ENCODE data around the gene BHLHE40.

BHLHE40 gene

DNA sequence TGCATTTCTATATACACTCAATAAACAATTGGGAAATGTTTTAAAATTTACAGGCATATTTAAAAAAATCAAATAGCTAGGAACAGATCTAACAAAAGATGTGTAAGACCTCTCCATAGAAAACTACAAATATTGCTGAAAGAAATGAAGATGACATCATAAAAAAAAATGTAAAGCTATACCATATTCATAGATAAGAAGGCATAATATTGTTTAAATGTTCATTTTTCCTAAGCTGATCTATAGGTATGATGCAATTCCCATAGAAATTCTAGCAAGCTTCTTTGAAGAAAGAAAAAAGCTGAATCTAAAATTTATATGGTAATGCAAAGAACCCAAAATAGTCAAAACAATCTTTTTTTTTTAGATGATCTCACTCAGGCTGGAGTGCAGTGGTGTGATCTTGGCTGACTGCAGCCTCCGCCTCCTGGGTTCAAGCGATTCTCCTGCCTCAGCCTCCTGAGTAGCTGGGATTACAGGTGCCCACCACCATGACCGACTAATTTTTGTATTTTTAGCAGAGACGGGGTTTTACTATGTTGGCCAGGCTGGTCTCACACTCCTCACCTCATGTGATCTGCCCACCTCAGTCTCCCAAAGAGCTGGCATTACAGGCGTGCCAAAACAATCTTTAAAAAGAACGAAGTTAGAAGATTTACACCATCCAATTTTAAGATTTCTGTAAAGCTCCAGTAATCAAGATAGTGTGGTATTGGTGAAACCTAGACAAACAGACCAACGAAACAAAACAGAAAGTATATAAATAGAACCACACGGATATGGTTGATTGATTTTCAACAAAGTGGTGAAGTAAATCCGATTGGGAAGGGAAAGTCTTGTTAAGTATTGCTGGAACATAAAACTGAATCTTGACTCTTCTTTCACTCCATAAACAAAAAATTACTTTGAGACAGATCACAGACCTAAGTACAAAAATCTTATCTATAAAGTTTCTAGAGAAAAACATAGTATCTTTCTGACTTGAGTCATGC is 6.3 kb upstream of the BHLHE40 start:
- Histone ChIP-seq H3K36me3 (ENCODE audit: insufficient read depth, insufficient read length, low read length) (no peaks in the 10 kb centered on the region), H3K4me1 (ENCODE audit: insufficient read depth, insufficient read length) (peaks cover 8% of the 10 kb centered on the region), H3K27me3 (ENCODE audit: insufficient read depth, insufficient read length) (peaks cover 4% of the 10 kb centered on the region), H3K9me3 (ENCODE audit: insufficient read depth, low read length) (no peaks in the 10 kb centered on the region), H3K9ac (ENCODE audit: insufficient read length, low read depth) (no peak overlapping the region), H3K4me3 (ENCODE audit: insufficient read length, low read depth) (no peak overlapping the region)
- no peak for DNase-seq (ENCODE audit: low read depth, low spot score)
- TF ChIP-seq SUZ12 (IDR thresholded peaks at IDR 0.05; ENCODE audit: extremely low read depth, insufficient read depth, insufficient read length) (no peak), YY1 (IDR thresholded peaks at IDR 0.05; ENCODE audit: insufficient read depth, insufficient read length) (no peak), ZNF274 (IDR thresholded peaks at IDR 0.05; ENCODE audit: low read depth, low read length) (no peak)

DNA sequence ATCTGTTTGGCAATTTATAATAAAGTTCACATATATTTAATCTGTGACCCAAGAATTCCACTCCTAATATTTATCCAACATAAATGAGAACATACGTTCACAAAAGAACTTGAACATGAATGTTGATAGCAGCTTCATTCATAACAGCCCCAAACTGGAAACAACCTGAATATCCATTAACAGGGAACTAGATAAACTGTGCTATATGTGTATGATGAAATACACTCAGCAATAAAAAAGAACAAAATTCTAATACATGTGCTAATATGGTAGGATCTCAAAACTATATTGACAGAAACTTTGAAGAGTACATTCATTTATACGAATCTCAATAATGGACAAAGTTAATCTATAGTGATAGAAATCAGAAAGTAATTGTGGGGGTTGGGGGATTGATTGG is 5.1 kb upstream of the BHLHE40 start:
- Histone ChIP-seq H3K4me3 (ENCODE audit: insufficient read length, low read depth) (no peak overlapping the region), H3K36me3 (ENCODE audit: insufficient read depth, insufficient read length, low read length) (no peaks in the 10 kb centered on the region), H3K9me3 (ENCODE audit: insufficient read depth, low read length) (no peaks in the 10 kb centered on the region), H3K9ac (ENCODE audit: insufficient read length, low read depth) (no peak overlapping the region), H3K27me3 (ENCODE audit: insufficient read depth, insufficient read length) (peaks cover 4% of the 10 kb centered on the region), H3K4me1 (ENCODE audit: insufficient read depth, insufficient read length) (peaks cover 8% of the 10 kb centered on the region)
- DNase-seq (ENCODE audit: low read depth, low spot score) = no peak
- TF ChIP-seq SUZ12 (IDR thresholded peaks at IDR 0.05; ENCODE audit: extremely low read depth, insufficient read depth, insufficient read length) = no peak
- TF ChIP-seq YY1 (IDR thresholded peaks at IDR 0.05; ENCODE audit: insufficient read depth, insufficient read length) = no peak
- no peak for TF ChIP-seq ZNF274 (IDR thresholded peaks at IDR 0.05; ENCODE audit: low read depth, low read length)

DNA sequence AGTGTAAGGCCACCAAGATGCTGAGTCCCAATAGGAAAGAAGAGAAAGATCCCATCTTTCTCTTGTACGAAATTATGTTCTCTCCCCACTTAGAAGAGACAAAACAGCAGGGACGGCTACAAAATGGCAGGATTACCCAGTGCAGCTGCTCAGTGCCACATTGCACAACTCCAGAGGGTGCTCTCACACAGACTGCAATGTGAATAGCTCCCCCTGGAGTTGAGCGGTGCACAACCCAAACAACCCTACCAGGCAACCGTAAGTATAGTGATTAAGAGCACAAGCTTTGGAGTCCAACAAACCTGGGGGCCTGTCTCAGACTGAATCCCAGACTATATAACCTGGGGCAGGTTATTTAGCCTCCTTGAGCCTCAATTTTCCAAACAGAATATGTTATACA is 3.1 kb upstream of the BHLHE40 start:
- TF ChIP-seq YY1 (IDR thresholded peaks at IDR 0.05; ENCODE audit: insufficient read depth, insufficient read length) = no peak
- no peak for TF ChIP-seq ZNF274 (IDR thresholded peaks at IDR 0.05; ENCODE audit: low read depth, low read length)
- TF ChIP-seq SUZ12 (IDR thresholded peaks at IDR 0.05; ENCODE audit: extremely low read depth, insufficient read depth, insufficient read length) = no peak

DNA sequence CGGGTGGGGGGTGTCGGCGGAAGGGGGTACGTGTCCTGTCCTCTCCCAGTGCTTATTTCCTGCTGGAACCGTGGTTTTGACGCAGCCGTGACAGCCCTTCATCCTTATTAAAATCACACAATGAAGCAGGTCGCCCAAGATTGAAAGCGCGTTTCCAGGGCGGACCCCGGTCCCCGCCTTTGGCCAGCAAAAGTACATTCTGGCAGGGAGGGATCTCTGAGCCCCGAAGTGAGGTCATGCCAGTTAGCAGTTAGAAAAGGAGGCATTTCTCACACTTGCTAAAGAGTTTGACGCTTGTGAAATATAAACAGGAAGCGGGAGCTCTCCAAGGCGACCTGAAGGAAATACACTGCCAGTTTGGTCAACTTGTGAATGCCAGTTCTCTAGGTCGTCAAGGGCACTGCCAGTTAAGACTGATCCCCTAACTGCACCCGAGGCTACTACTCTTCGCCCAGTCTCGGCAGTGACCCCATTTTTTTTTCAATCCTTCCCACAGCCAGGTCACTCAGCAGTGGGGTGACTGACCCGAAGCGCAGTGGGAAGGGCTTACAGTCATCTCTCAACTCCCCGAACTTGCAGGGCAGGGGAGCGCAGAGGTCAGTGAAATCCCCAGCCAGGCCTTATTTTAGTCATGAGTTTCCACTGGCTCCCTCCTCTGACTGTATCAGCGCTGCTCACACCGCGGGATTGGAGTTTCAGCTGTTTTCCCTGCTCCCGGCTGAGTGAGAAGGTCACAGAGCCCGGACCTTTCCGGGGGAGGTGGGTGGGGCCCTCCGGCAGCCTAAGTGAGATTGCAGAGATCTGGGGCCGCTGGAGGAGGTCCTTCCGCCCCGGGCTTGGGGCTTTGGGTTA is 2.0 kb upstream of the BHLHE40 start:
- H3K36me3 ChIP-seq (ENCODE audit: insufficient read depth, insufficient read length, low read length) = peaks cover 25% of the 10 kb centered on the region
- no peak for TF ChIP-seq SUZ12 (IDR thresholded peaks at IDR 0.05; ENCODE audit: extremely low read depth, insufficient read depth, insufficient read length)
- TF ChIP-seq ZNF274 (IDR thresholded peaks at IDR 0.05; ENCODE audit: low read depth, low read length) = no peak
- TF ChIP-seq YY1 (IDR thresholded peaks at IDR 0.05; ENCODE audit: insufficient read depth, insufficient read length) = no peak
- no peak for DNase-seq (ENCODE audit: low read depth, low spot score)
- no peaks in the 10 kb centered on the region for H3K9me3 ChIP-seq (ENCODE audit: insufficient read depth, low read length)
- peaks cover 8% of the 10 kb centered on the region for H3K4me1 ChIP-seq (ENCODE audit: insufficient read depth, insufficient read length)
- H3K4me3 ChIP-seq (ENCODE audit: insufficient read length, low read depth) = peak overlapping the region; percentile 64
- peak overlapping the region; percentile 87 for H3K9ac ChIP-seq (ENCODE audit: insufficient read length, low read depth)
- H3K27me3 ChIP-seq (ENCODE audit: insufficient read depth, insufficient read length) = peaks cover 13% of the 10 kb centered on the region

More for the DNA sequence above, 3.1 kb upstream of the BHLHE40 start:
- no peak overlapping the region for H3K4me3 ChIP-seq (ENCODE audit: insufficient read length, low read depth)
- no peaks in the 10 kb centered on the region for H3K9me3 ChIP-seq (ENCODE audit: insufficient read depth, low read length)
- no peak overlapping the region for H3K9ac ChIP-seq (ENCODE audit: insufficient read length, low read depth)
- peaks cover 13% of the 10 kb centered on the region for H3K27me3 ChIP-seq (ENCODE audit: insufficient read depth, insufficient read length)
- H3K36me3 ChIP-seq (ENCODE audit: insufficient read depth, insufficient read length, low read length) = peaks cover 14% of the 10 kb centered on the region
- peak; percentile 74 for DNase-seq (ENCODE audit: low read depth, low spot score)
- H3K4me1 ChIP-seq (ENCODE audit: insufficient read depth, insufficient read length) = peaks cover 8% of the 10 kb centered on the region

DNA sequence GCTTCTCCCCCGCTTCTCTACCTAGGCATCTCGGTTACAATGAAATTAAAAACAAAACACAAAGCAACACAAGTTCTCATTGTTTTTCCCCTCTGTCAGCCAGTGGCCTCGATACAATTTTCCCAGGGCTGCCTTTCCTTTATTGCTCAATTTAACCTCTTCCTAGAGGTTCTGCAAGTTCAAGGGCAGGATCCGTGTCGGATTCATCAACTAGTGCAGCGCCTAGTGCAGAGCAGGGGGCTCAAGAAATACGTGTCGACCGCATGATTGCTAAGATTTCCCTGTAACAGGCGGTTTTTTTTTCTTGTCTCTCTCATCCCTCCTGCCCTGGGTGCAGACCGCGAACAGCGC is 1.4 kb upstream of the BHLHE40 start:
- Histone ChIP-seq H3K9me3 (ENCODE audit: insufficient read depth, low read length) (no peaks in the 10 kb centered on the region), H3K4me3 (ENCODE audit: insufficient read length, low read depth) (peak overlapping the region; percentile 64), H3K4me1 (ENCODE audit: insufficient read depth, insufficient read length) (peaks cover 10% of the 10 kb centered on the region), H3K36me3 (ENCODE audit: insufficient read depth, insufficient read length, low read length) (peaks cover 31% of the 10 kb centered on the region), H3K9ac (ENCODE audit: insufficient read length, low read depth) (peak overlapping the region; percentile 87), H3K27me3 (ENCODE audit: insufficient read depth, insufficient read length) (peaks cover 13% of the 10 kb centered on the region)
- no peak for DNase-seq (ENCODE audit: low read depth, low spot score)
- TF ChIP-seq SUZ12 (IDR thresholded peaks at IDR 0.05; ENCODE audit: extremely low read depth, insufficient read depth, insufficient read length) (no peak), YY1 (IDR thresholded peaks at IDR 0.05; ENCODE audit: insufficient read depth, insufficient read length) (no peak), ZNF274 (IDR thresholded peaks at IDR 0.05; ENCODE audit: low read depth, low read length) (no peak)

DNA sequence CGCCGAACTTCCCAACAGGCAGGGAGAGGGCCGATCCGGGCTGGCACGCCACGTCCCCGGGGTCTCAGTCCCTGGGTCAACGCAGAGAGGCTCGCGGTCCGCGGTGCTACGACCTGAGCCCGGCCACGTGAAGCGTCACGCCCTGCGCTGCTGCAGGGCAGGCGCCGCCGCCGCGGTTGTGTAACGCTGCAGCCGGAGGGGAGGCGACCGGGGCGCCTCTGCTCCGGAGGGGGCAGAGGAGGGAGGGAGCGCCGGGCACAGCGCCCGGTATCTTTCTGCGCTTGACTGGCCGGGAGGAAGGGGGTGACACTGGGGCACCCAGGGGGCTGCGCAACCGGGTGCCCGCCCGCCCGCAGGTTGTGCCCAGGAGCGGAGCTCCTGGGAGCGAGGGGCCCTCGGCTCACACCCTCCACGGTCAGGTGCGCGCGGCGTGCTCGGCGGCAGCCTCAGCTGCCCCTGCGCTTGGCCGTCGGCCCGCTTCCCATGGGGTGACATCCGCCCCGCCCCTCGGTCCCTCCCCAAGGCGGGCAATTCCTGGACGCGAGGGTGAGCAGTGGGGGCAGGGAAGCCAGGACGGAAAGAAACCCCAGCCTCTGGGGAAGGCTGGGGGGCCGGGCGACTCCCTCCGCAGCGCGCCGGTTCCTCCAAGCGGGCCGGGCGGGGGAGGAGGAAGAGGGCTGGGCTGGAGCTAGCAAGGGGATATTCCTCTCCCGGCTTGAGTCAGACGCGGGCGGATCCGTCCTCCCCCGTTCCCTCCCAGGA is 852 bp upstream of the BHLHE40 start:
- peak overlapping the region; percentile 87 for H3K9ac ChIP-seq (ENCODE audit: insufficient read length, low read depth)
- peaks cover 11% of the 10 kb centered on the region for H3K4me1 ChIP-seq (ENCODE audit: insufficient read depth, insufficient read length)
- no peak for TF ChIP-seq ZNF274 (IDR thresholded peaks at IDR 0.05; ENCODE audit: low read depth, low read length)
- TF ChIP-seq YY1 (IDR thresholded peaks at IDR 0.05; ENCODE audit: insufficient read depth, insufficient read length) = no peak
- TF ChIP-seq SUZ12 (IDR thresholded peaks at IDR 0.05; ENCODE audit: extremely low read depth, insufficient read depth, insufficient read length) = no peak
- peak overlapping the region; percentile 64 for H3K4me3 ChIP-seq (ENCODE audit: insufficient read length, low read depth)
- H3K27me3 ChIP-seq (ENCODE audit: insufficient read depth, insufficient read length) = peaks cover 13% of the 10 kb centered on the region
- H3K9me3 ChIP-seq (ENCODE audit: insufficient read depth, low read length) = no peaks in the 10 kb centered on the region
- DNase-seq (ENCODE audit: low read depth, low spot score) = peak; percentile 73
- H3K36me3 ChIP-seq (ENCODE audit: insufficient read depth, insufficient read length, low read length) = peaks cover 36% of the 10 kb centered on the region
